T-helper 1 cell treated with Interleukin-12 subunit alpha and Interleukin-12 subunit beta and Interleukin-4 antibody, amounts not matched to agents 30 ng/mL and 1 ng/mL, for 36 hours (primary cell): Measurements from ENCODE around the gene SKIL. TPM values are rescaled to one million over a fixed set of nuclear protein-coding genes. Genes with fewer than 3 reads are reported as not detected.
"Not testable (repeated sequence)": the region's sequence is repeated elsewhere in the genome, so short reads cannot be mapped to it uniquely, and the experiment has no call there.

Experiments
- intact Hi-C: fragments of 100-400 bp; cut with micrococcal nuclease; formaldehyde crosslinking; loops from one replicate; pipeline ENCODE4 v1.15.1; 2024
- total RNA-seq: library from RNA; stranded (reverse); gene quantifications from 2 replicates; pipeline ENCODE4 v1.2.3, GENCODE V29; 2022

Gene SKIL
- total RNA-seq, result 28.3 and 30.5 TPM in 2 replicates

DNA sequence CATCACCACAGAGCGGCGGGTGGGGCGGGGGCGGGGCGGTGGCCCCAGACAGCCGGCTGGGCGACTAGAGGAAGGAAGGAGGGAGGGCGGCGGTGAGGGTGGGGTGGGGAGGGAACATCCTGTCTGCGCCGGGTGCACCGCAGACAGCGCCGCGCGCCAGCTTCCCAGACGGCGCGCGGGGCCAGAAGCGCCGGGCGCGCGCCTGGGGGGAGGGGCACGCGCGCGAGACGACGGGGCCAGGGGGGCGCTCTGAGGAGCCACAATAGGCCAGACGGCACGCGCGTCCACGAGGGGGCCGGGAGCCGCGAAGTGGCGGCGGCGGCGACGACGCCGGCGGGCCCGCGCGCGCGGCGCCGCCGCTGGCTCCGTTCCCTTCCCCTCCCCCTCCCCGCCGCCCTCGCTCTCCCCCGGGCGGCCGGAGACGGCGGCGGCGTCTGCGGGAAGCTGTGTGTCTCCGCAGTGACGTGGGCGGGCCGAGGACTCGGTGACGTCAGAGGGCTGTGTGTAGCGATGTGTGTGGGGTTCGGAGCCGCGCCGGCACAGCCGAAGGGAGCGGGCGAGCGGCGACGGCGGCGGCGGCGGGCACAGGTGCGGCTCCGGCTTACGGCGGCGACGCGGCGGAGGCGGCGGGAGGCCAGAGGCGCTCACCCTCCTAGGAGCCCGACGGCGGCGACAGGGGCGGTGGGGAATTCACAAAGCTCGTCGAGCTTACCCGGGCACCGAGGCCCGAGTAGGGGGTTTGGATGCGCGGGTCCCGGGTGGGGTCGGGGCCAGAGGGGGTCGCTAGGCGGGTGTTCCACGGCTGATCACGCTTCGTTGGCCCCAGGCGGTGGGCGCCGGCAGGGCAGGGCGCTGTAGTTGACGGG lies at the start of gene SKIL:
SKIL (plus strand) TSS at position 540 of the 866 bp plus-strand sequence. CDS start 2,617 bp downstream, outside the sequence.
- intact Hi-C loops, result loop anchor here (1.0 to 10.0 kb wide), 15 partner anchors 47 to 1750 kb away; partner anchors contain the start of genes EIF5A2, MECOM, MYNN and PHC3

GRCh38 chr3:170309046-170309445 lies 48.5 kb upstream of the SKIL start:
- intact Hi-C loops, result no loop called here

DNA sequence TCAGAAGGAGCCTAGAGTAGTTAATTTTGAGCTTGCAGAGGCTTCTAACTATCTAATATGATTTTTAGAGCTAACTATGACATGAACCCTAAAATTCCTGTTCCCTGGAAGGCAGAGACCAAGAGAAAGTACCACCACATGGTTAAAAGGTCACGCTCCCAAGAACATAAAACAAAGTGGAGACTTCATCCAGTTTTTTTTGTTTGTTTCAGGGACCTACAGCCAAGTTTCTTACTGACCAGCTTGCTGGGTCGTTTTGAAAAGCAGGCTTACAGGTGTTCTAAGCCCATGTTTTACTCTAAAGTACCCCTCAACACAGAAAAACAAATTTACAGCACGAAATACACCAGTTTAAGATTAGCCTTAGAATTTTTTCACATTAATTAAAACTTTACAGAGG lies 39.6 kb upstream of the SKIL start:
- intact Hi-C loops, result no loop called here

DNA sequence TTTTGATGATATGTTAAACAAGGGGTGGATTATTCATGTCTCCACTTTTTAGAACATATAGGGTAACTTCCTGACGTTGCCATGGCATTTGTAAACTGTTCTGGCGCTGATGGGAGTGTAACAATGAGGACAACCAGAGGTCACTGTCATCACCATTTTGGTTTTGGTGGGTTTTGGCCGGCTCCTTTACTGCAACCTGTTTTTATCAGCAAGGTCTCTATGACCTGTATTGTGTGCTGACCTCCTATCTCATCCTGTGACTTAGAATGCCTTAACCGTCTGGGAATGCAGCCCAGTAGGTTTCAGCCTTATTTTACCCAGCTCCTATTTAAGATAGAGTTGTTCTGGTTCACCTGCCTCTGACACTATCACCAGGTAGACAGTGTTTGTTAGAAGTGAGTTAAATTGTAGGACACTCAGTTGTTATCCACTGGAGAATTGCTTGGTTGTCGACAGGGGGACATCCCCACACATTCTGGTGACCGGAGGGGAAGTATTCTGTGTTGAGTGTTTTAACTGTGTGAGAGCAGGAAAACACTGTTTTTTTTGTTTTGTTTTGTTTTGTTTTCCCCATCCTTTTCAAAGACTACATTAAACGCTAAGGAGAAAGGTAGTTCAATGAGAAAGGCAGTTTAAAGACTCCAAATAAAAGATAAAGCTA lies 36.9 kb upstream of the SKIL start:
- intact Hi-C loops, result no loop called here

GRCh38 chr3:170321321-170322034 lies 36.0 kb upstream of the SKIL start:
- intact Hi-C loops, result no loop called here

DNA sequence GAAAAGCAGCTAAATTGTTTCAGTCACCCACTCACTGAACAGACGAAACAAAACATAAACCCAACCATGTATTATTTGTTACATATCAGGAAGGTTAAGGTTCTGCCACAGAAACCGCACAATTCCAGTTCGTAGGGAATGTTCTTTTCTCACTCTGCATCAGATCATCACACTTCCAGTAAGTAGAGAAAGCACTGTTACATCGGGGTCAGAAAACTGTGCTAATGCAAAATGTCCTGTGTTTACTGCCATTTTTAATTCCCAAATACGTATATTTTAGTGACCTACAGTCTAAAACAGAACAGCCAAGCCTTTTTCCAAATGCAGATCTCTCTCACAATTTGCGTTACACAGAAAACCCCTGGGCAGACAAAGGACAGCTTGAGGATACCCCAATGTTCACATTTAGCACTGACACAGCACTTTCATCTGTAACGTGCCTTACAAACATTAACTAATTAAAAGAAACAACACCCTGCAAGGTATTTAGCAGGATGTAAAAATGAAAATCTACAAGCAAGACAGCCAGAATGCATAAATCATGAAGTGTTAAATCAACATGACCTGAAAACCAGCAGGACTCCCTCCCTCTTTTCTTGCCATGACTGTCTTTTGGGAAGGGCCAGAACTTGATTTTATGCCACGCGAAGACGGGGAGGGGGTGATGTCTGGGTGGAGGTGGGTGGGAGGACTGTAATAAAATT lies 34.8 kb upstream of the SKIL start:
- intact Hi-C loops, result no loop called here

- intact Hi-C loops, result no loop called here
These were observed 34.2 kb upstream of the SKIL start for GRCh38 chr3:170323331-170323730.

- intact Hi-C loops, result no loop called here
These were observed 32.6 kb upstream of the SKIL start for GRCh38 chr3:170324962-170325361.

- intact Hi-C loops, result no loop called here
These were observed 30.3 kb upstream of the SKIL start for GRCh38 chr3:170327040-170327808.

GRCh38 chr3:170327868-170328548 lies 29.5 kb upstream of the SKIL start:
- intact Hi-C loops, result not testable (repeated sequence)

DNA sequence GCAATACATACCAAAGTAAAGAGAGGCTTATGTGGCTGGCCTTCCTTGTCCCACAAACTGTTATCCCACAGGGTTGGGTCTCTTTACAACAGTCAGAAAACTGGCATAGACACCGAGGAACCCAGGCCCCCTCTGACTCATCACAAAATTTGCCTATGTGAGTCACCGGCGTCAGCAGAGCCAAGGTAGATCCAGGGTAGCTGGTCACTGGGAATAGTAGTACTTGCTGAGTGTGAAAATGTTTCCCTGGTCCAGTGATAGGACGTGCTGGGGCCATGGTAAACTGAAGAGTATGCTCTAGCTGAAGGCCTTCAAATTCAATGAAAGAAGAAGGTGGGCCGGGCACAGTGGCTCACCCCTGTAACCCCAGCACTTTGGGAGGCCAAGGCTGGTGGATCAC lies 27.1 kb upstream of the SKIL start:
- intact Hi-C loops, result no loop called here

- intact Hi-C loops, result no loop called here
These were observed 26.4 kb upstream of the SKIL start for GRCh38 chr3:170331143-170331542.

- intact Hi-C loops, result no loop called here
These were observed 20.1 kb upstream of the SKIL start for GRCh38 chr3:170337420-170337819.

GRCh38 chr3:170338690-170339340 lies 18.7 kb upstream of the SKIL start:
- intact Hi-C loops, result no loop called here

DNA sequence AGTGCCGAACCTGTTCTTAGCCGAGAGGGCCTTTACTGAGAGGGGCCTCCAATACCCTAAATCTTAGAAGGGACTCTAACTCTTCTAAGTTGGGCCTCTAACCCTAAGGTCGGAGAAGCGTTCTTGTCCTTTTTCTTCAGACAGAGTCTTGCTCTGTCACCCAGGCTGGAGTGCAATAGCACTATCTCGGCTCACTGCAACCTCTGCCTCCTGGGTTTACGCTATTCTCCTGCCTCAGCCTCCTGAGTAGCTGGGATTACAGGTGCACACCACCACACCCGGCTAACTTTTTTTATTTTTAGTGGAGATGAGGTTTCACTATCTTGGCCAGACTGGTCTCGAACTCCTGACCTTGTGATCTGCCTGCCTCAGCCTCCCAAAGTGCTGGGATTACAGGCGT lies 15.2 kb upstream of the SKIL start:
- intact Hi-C loops, result not testable (repeated sequence)

DNA sequence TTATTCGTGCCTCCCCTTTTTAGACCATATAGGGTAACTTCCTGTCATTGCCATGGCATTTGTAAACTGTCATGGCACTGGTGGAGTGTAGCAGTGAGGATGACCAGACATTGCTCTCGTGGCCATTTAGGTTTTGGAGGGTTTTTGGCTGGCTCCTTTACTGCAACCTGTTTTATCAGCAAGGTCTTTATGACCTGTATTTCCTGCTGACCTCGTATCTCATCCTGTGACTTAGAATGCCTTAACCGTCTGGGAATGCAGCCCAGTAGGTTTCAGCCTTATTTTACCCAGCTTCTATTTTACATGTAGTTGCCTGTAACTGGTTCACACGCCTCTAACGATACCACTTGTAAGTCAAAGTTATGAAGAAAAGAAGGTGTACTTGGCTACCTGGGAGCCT lies 13.7 kb upstream of the SKIL start:
- intact Hi-C loops, result not testable (repeated sequence)

DNA sequence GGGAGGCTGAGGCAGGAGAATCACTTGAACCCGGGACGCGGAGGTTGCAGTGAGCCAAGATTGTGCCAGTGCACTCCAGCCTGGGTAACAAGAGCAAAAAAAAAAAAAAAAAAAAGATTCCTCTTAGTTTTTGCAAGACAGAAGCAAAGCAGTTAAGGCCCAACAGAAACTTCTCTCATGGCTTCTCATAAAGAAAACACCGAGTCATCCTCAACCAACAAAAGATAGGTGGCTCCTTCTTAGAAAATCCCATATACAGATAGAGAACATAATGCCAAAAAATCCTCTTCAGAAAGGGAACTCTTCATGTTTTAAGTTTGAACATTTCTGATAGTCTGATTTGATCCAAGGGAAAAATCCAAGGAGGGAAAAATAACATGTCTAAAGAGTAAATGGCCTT lies 12.5 kb upstream of the SKIL start:
- intact Hi-C loops, result no loop called here

DNA sequence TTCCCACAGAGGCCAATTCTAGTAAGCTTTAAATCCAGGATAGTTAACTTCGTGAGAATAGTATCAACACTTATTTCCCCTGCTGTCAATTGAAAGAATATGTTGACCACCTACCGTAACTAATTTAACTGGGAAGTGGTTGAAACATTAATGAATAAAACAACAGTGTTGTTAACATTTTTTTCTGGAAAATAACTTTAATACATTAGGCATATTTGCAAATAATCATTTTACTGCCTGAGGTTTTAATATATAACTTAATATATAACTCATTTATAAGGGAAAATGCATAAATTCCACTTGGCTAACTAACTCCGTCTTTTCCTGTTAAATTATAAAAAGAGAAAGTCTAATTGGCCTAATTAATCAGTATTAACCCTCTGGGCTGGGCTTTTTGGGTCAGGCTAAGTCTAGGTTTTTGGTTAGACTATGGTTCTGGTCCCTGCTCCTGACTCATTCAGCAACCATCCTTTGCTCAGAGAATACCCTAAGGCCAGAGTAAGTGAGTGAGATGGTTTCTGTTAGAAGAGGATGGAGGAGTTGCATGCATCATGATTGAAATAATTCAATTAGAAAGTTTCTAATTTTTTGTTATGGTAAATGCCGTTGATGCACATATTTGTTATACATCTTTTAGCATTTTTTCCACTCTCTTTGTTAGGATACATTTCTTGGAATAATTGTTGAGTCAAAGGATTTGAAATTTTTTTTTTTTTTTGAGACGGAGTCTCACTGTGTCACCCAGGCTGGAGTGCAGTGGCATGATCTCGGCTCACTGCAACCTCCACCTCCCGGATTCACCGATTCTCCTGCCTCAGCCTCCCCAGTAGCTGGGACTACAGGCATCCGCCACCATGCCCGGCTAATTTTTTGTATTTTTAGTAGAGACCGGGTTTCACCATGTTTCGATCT lies 10.8 kb upstream of the SKIL start:
- intact Hi-C loops, result no loop called here
